Neural progenitor cell (in vitro differentiated cells): ENCODE data around the gene MRC2. TPM values are rescaled to one million over a fixed set of nuclear protein-coding genes. Genes with fewer than 3 reads are reported as not detected.

ENCODE experiments used
- DNase-seq: peaks from one replicate; pipeline ENCODE4 v3.0.0-alpha.2; 2016; ENCODE audit warnings: low spot score
- H2AFZ ChIP-seq: fragments of 200-600 bp; sonication (generic); replicated peaks from 2 replicates; pipeline ENCODE4 v1.6.1; 2016; ENCODE audit warnings: antibody characterized with exemption
- H3F3A ChIP-seq: fragments of 200-600 bp; sonication (generic); 2 replicates; pipeline ENCODE4 v1.6.1; 2016; ENCODE audit warnings: antibody characterized with exemption, low read depth
- H3K27ac ChIP-seq: fragments of 200-600 bp; sonication (generic); 2 replicates; pipeline ENCODE4 v1.5.1; 2016; ENCODE audit warnings: mild to moderate bottlenecking
- H3K27me3 ChIP-seq: fragments of 200-600 bp; sonication (generic); 2 replicates; pipeline ENCODE4 v1.6.1; 2016; ENCODE audit warnings: mild to moderate bottlenecking, moderate library complexity
- H3K36me3 ChIP-seq: fragments of 200-600 bp; sonication (generic); 2 replicates; pipeline ENCODE4 v1.5.1; 2016
- H3K4me1 ChIP-seq: fragments of 200-600 bp; sonication (generic); 2 replicates; pipeline ENCODE4 v1.6.1; 2016; ENCODE audit warnings: mixed run types
- H3K4me2 ChIP-seq: fragments of 200-600 bp; sonication (generic); 2 replicates; pipeline ENCODE4 v1.6.1; 2016
- H3K4me3 ChIP-seq: fragments of 200-600 bp; sonication (generic); 2 replicates; pipeline ENCODE4 v1.5.1; 2016
- H3K79me2 ChIP-seq: fragments of 200-600 bp; sonication (generic); 2 replicates; pipeline ENCODE4 v1.6.1; 2016; ENCODE audit warnings: low read depth
- H3K9ac ChIP-seq: fragments of 200-600 bp; sonication (generic); 2 replicates; pipeline ENCODE4 v1.6.1; 2016
- H3K9me3 ChIP-seq: fragments of 200-600 bp; sonication (generic); 2 replicates; pipeline ENCODE4 v1.5.1; 2016; ENCODE audit warnings: low read depth
- H4K20me1 ChIP-seq: fragments of 200-600 bp; sonication (generic); 2 replicates; pipeline ENCODE4 v1.6.1; 2016; ENCODE audit warnings: low read depth
- H3K27ac Mint-ChIP-seq: 3 replicates; pipeline ENCODE4 v1.8.0; 2021; ENCODE audit warnings: mixed read lengths
- H3K27me3 Mint-ChIP-seq: 2 replicates; pipeline ENCODE4 v1.8.0; 2022; ENCODE audit warnings: low read depth, mild to moderate bottlenecking, inconsistent platforms, moderate library complexity, mixed read lengths; ENCODE audit not compliant: insufficient read depth
- H3K36me3 Mint-ChIP-seq: 3 replicates; pipeline ENCODE4 v1.8.0; 2021; ENCODE audit warnings: mixed read lengths
- H3K4me1 Mint-ChIP-seq: 3 replicates; pipeline ENCODE4 v1.8.0; 2021; ENCODE audit warnings: mixed read lengths
- H3K4me3 Mint-ChIP-seq: 3 replicates; pipeline ENCODE4 v1.8.0; 2021; ENCODE audit warnings: mild to moderate bottlenecking, moderate library complexity, mixed read lengths
- H3K9me3 Mint-ChIP-seq: 3 replicates; pipeline ENCODE4 v1.8.0; 2020; ENCODE audit warnings: mixed read lengths
- CTCF ChIP-seq: fragments of 200-600 bp; sonication (generic); IDR thresholded peaks from 2 replicates; pipeline ENCODE4 v1.5.1; 2017; ENCODE audit warnings: antibody characterized with exemption, mild to moderate bottlenecking
- EZH2 ChIP-seq: fragments of 200-600 bp; sonication (generic); IDR thresholded peaks from 2 replicates; pipeline ENCODE4 v1.6.1; 2017; ENCODE audit warnings: antibody characterized with exemption, mild to moderate bottlenecking, moderate library complexity
- EZH2phosphoT487 ChIP-seq: fragments of 200-600 bp; sonication (generic); IDR thresholded peaks from 2 replicates; pipeline ENCODE4 v1.6.1; 2017; ENCODE audit warnings: antibody characterized with exemption
- total RNA-seq: library from RNA; depleted of rRNA; stranded (reverse); fragments of >200 nt; gene quantifications from 2 replicates; pipeline ENCODE4 v1.2.3, GENCODE V29; 2015; ENCODE audit warnings: low replicate concordance

Gene MRC2
- total RNA-seq, 1 donor from 2014 or later = 24.6 TPM

- Mint-ChIP-seq H3K27me3 (peaks cover 16% of the 10 kb centered on the region), H3K27ac (peak overlapping the region; percentile 93), H3K36me3 (no peaks in the 10 kb centered on the region), H3K4me1 (peaks cover 43% of the 10 kb centered on the region), H3K9me3 (no peaks in the 10 kb centered on the region), H3K4me3 (peak overlapping the region; percentile 98)
- H3K27me3 ChIP-seq = no peaks in the 10 kb centered on the region
- peak overlapping the region; percentile 74 for H2AFZ ChIP-seq
- no peaks in the 10 kb centered on the region for H3K9me3 ChIP-seq
- peak overlapping the region; percentile 83 for H3K4me3 ChIP-seq
- H4K20me1 ChIP-seq = peaks cover 36% of the 10 kb centered on the region
- H3K36me3 ChIP-seq = no peaks in the 10 kb centered on the region
- peaks cover 37% of the 10 kb centered on the region for H3K4me1 ChIP-seq
- peaks cover 44% of the 10 kb centered on the region for H3K79me2 ChIP-seq
- TF ChIP-seq EZH2 (no peak), CTCF (no peak), EZH2phosphoT487 (no peak)
- peaks cover 31% of the 10 kb centered on the region for H3F3A ChIP-seq
- no peak overlapping the region for H3K27ac ChIP-seq
- H3K4me2 ChIP-seq = peak overlapping the region; percentile 87
- no peak overlapping the region for H3K9ac ChIP-seq
- peak; percentile 48 for DNase-seq
Measured at GRCh38 chr17:62627904-62628633, 599 bp downstream of the MRC2 start.

GRCh38 chr17:62628831-62629555 lies 1.5 kb downstream of the MRC2 start:
- H3K36me3 ChIP-seq = no peaks in the 10 kb centered on the region
- H3K4me1 ChIP-seq = peaks cover 37% of the 10 kb centered on the region
- H3F3A ChIP-seq = peaks cover 31% of the 10 kb centered on the region
- H2AFZ ChIP-seq = no peak overlapping the region
- peak overlapping the region; percentile 83 for H3K4me3 ChIP-seq
- H3K27ac Mint-ChIP-seq = peak overlapping the region; percentile 93
- peaks cover 47% of the 10 kb centered on the region for H3K4me1 Mint-ChIP-seq
- no peaks in the 10 kb centered on the region for H3K9me3 Mint-ChIP-seq
- H3K79me2 ChIP-seq = peaks cover 47% of the 10 kb centered on the region
- H3K9me3 ChIP-seq = no peaks in the 10 kb centered on the region
- TF ChIP-seq EZH2phosphoT487 = no peak
- no peak for TF ChIP-seq EZH2
- TF ChIP-seq CTCF = no peak
- H3K27ac ChIP-seq = no peak overlapping the region
- peak overlapping the region; percentile 98 for H3K4me3 Mint-ChIP-seq
- peaks cover 16% of the 10 kb centered on the region for H3K27me3 Mint-ChIP-seq
- peak; percentile 54 for DNase-seq
- H3K9ac ChIP-seq = no peak overlapping the region
- peaks cover 36% of the 10 kb centered on the region for H4K20me1 ChIP-seq
- no peaks in the 10 kb centered on the region for H3K27me3 ChIP-seq
- peak overlapping the region; percentile 87 for H3K4me2 ChIP-seq
- no peaks in the 10 kb centered on the region for H3K36me3 Mint-ChIP-seq

DNA sequence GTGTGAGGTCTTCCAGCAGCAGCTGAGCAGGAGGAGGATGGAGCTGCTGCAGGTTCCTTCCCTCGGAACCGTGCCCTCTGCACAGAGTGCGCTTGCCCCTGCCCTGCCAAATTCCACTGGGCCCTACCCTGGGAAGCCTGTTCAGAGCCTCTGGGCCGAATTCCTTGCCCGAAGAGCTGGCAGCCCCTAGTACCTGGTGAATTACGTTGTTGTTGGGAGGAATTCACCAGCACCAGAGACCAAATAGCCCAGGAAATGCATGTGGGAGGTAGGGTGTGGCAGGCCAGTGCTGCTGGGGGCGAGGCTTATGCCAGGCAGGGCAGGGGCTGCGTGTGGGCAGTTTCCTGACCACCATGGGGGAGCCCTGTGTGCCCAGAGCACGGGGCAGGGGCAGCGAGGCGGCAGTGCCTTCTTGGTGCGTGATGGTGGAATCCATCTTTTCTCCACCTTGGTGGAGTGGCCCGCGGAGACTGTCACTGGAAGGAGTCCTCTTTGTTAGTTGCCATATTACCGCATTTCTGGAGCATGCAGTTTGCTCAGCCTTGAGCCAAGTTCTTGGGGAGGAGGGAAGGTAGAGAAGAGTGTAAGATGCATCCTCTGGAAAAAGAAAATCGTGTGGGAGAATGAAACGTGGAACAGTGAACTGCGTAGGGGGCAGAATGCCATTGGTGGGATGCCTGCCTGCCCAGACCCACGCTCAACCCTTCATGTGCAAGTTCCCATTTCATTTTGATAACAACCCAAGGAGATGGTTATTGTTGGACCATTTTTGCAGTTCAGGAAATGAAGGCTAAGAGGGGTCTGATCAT lies 2.3 kb downstream of the MRC2 start:
- no peak for DNase-seq
- H3K9me3 ChIP-seq = no peaks in the 10 kb centered on the region
- H3K9ac ChIP-seq = no peak overlapping the region
- peaks cover 30% of the 10 kb centered on the region for H3F3A ChIP-seq
- peak overlapping the region; percentile 83 for H3K4me3 ChIP-seq
- H3K27ac ChIP-seq = no peak overlapping the region
- H3K27me3 Mint-ChIP-seq = peaks cover 13% of the 10 kb centered on the region
- H3K27ac Mint-ChIP-seq = no peak overlapping the region
- no peaks in the 10 kb centered on the region for H3K9me3 Mint-ChIP-seq
- H3K79me2 ChIP-seq = peaks cover 53% of the 10 kb centered on the region
- peaks cover 36% of the 10 kb centered on the region for H4K20me1 ChIP-seq
- peak overlapping the region; percentile 87 for H3K4me2 ChIP-seq
- TF ChIP-seq EZH2 (no peak), CTCF (no peak), EZH2phosphoT487 (no peak)
- no peaks in the 10 kb centered on the region for H3K36me3 ChIP-seq
- H3K36me3 Mint-ChIP-seq = no peaks in the 10 kb centered on the region
- peaks cover 37% of the 10 kb centered on the region for H3K4me1 ChIP-seq
- no peaks in the 10 kb centered on the region for H3K27me3 ChIP-seq
- peaks cover 50% of the 10 kb centered on the region for H3K4me1 Mint-ChIP-seq
- H2AFZ ChIP-seq = no peak overlapping the region
- peak overlapping the region; percentile 98 for H3K4me3 Mint-ChIP-seq
